HG02840 (cell line): Measurements from ENCODE around the gene EMID1.

Source experiments
- ATAC-seq: cut with Tn5 transposase; IDR thresholded peaks from one replicate; pipeline ENCODE4 v1.9.1; 2021; ENCODE audit warnings: mild to moderate bottlenecking, moderate library complexity, moderate number of reproducible peaks; ENCODE audit not compliant: unreplicated experiment, low FRiP score

EMID1 gene

GRCh38 chr22:29275819-29276565, 70.3 kb downstream of the EMID1 start:
- no peak for ATAC-seq

DNA sequence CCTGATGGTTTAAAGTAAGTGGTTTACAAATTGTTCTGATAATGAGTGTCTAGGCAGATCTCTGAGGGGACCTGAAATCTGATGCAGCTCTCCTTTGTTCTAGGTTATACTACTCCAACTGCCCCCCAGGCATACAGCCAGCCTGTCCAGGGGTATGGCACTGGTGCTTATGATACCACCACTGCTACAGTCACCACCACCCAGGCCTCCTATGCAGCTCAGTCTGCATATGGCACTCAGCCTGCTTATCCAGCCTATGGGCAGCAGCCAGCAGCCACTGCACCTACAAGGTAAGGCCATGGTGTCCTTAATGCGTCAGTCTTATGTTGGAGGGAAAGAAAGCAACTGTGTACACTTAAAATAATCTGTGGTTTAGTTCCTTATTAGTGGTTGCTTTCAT, 72.2 kb downstream of the EMID1 start:
- no peak for ATAC-seq

DNA sequence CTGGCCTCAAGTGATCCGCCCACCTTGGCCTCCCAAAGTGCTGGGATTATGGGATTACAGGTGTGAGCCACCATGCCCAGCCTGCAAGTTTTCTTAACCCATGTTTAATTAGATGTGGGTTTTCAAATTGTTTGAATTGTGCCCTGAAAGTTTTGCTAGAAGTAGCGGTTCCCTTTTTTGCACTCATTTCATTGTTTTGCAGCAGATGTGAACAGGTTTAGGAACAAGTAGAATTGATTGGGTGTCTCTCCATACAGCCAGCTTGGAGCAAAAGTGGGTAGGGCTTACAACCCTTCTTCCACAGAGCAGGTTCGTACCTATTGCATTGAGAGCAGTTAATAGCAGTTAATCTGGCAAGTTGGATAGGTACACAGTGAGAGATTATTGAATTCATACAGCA, 78.5 kb downstream of the EMID1 start:
- ATAC-seq: no peak

GRCh38 chr22:29288837-29289236, 83.1 kb downstream of the EMID1 start:
- no peak for ATAC-seq

DNA sequence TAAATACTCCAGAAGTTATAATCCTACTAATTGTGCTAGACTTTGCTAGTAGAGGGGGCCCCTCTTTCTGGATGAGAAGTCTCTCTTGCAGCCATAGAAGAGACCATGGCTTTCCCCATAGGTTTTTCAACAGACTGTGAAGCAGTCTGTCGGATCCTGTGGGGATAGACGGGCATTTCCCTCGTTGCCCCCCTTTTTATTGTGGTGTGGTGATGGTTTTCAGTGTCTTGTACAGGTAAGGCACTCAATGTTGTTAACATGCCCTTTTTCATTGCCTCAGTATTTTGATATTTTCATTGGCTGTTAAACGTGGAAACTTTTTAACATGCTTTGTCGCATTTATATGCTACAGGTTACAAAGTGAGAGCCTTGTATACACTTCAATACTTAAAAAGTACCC, 84.4 kb downstream of the EMID1 start:
- no peak for ATAC-seq

GRCh38 chr22:29291215-29291614, 85.5 kb downstream of the EMID1 start:
- no peak for ATAC-seq

DNA sequence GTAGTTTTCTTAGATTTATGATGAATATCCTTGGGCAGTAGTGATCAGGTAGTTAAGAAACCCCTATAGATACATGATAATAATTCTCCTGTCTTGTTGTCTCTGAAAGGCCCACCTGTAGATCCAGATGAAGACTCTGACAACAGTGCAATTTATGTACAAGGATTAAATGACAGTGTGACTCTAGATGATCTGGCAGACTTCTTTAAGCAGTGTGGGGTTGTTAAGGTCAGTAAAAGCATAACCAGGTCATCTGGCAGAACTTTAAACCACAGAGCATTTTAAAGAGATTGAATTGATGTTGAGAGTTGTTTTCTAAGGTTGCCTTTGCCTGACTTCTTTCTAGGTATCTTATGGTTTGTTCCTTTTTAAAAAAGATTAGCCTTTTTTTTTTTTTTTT, 86.7 kb downstream of the EMID1 start:
- ATAC-seq: no peak

DNA sequence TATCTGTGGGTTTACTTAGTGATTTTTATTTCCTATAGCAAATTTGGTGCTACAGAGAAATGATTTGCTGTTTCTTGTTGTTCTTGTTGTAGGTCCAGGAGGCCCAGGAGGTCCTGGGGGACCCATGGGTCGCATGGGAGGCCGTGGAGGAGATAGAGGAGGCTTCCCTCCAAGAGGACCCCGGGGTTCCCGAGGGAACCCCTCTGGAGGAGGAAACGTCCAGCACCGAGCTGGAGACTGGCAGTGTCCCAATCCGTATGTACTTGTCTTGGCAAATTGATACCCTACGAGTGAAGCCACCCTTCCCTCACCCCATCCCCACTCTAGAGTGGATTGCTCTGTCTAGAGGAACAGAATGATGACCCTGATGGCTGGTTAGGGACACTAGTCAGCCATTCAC, 92.9 kb downstream of the EMID1 start:
- no peak for ATAC-seq

- no peak for ATAC-seq
These were observed 93.6 kb downstream of the EMID1 start for GRCh38 chr22:29299136-29299900.

- no peak for ATAC-seq
These were observed 94.7 kb downstream of the EMID1 start for GRCh38 chr22:29300467-29300806.

DNA sequence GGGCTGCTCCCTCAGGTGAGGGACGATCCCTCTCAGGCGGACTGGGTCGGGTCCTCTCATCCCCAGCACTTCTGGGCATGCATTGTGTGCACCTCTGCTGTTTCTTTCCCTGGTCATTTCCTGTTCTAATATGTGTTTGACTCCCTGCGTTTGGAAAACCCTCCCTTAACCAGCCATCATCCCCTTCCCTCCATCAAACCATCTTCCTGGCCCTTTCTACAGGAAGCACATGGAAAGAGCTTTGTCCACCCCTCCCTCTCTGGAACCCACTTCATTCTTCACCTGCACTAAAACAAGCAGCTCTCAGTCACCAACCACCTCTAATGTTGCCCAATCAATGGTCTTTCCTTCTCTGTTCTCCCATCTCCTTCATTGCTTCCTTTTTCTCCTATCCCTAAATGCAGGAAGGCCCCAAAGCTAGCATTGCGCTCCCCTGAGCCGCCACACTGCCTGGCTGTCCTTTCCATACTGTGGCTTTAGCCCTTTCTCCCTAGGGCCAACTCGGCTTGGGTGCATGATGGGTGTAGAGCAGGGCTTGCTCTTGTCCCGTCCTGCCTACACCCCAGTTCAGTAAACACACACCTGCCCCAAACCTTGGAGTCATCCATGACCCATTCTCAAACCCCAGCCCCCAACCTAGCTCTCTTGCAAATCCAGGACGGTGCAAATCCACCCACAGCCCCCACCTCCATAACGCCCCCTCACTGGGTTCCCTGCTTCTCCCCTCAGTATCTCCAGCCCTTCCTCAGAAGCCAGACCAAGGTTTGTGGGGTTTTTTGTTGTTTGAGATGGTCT, 95.3 kb downstream of the EMID1 start:
- no peak for ATAC-seq

- ATAC-seq: no peak
These were observed 96.2 kb downstream of the EMID1 start for GRCh38 chr22:29301716-29302401.

DNA sequence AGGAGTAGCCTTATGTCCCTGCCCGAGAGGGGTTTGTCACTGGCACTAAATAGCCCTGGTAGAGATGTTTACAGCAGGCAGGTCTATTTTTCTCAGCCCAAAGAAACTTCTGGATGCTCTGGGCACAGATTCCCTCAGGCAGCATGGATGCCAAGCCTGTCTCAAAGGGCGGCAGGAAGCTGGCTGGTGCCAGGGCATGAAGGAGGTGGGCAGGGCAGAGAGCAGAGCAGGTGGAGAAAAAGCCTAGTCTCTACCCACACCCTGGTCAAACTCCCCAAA, 96.6 kb downstream of the EMID1 start:
- no peak for ATAC-seq

DNA sequence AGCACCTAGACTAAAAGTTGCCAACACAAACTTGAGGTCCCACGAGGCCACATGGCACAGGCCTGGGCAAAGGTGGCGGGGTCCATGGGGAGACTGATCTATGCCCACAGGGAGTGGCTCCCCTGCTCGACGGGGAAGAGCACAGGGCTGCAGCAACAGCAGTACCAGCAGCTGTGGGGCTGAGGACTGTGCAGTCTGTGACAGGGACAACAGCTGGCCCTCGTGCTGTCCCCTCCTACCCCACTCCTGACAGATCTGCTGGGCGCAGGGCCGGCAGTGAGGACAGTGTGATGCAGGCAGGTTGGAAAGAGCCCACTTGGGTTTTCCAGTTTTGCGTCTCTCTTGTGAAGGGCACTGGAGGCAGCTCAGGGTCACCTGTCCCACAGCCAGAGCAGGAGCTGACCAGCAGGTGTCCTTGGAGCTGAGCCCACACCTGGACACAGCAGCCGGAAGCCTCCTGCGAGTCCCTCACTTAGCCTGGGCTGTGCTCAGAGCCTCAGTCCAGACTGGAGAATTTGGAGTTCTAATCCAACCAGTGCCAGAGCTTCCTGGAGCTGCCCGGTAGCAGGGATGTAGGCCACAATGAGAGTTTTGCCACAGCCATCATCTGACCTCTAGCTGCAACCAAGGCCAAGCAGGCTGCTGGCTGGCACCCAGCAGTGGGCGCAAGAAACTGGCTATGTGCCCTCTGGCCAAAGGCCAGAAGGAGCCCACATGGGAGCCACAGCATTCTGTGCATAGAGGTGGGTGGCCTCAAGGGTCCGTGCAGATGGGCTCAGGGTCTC, 97.2 kb downstream of the EMID1 start:
- no peak for ATAC-seq

GRCh38 chr22:29305836-29306174, 100.1 kb downstream of the EMID1 start:
- ATAC-seq: no peak

DNA sequence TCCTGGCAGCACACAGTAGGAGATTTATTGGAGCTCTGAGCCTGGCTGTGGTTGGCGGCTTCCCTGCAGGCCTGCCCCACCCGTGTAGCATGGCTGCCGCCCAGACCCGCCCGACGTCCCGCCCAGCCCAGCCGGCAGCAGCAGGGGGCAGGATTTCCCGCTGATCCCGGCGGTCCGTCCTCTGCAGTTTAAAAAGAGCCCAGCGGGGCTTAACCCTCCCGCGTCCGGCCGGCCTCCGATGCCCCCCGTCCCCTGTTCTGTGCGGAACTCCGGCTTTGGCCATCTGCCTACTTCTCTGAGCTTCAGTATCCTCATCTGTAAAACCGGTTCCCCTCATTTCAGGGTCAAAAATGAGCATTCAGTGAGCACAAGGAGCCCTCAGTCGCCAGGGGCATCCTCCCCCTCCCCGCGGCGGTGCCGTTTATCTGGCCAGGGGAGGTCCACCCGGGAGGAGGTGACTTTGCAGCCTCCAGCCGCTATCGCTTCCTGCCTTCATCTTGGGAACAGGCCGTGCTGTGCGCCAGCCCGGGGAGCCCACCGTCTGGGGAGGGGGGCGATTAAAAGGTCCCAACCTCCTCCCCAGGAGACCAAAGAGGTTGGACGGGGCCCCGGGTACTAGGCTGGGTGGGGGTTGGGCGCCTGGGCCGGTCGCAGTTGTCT, 100.6 kb downstream of the EMID1 start, which contains the start of gene GAS2L1:
Gene GAS2L1 (plus strand): TSS at position 476 of the 660 bp plus-strand sequence. CDS start 1,456 bp downstream, outside the sequence.
- no peak for ATAC-seq

DNA sequence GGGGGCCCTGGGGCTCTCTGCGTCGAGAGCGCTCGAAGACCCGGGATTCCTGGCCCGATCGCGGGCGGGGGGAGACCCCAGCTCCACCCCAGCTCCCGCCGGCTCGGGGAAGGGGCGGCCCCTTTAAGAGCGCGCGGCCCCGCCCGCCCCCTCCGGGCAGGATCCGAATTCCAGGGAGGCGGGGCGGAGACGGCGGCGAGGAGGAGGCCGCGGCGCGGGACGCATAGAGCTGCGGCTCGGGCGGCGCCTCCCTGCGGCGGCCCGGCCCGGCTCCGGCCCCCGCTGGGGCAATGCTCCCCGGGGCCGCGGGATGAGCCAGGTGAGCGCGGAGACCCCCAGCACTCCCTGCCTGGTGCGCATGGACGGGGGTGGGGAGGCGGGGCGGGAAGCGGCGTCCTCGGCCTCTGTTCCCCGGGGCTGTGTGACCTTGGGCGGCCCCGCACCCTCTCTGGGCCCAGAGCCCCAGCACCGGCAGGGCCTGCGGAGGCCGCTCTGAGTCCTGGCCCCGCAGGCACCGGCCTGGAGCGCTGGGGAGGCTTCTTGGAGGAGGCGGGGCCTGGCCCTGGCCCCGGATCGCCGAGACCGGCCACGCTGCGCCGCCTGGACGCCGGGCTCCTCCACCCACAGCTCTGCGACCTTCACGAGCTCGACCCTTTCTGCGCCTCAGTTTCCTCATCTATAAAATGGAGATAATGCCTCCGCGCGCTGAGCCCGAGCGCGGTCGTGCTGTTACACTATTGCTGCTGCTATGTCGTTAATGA, 101.3 kb downstream of the EMID1 start:
- ATAC-seq: no peak

GRCh38 chr22:29307596-29308147, 102.0 kb downstream of the EMID1 start:
- ATAC-seq: no peak
